Measurements from ENCODE around the gene PIN1.
"Not testable (repeated sequence)": the region's sequence is repeated elsewhere in the genome, so short reads cannot be mapped to it uniquely, and the experiment has no call there.

Gene PIN1

DNA sequence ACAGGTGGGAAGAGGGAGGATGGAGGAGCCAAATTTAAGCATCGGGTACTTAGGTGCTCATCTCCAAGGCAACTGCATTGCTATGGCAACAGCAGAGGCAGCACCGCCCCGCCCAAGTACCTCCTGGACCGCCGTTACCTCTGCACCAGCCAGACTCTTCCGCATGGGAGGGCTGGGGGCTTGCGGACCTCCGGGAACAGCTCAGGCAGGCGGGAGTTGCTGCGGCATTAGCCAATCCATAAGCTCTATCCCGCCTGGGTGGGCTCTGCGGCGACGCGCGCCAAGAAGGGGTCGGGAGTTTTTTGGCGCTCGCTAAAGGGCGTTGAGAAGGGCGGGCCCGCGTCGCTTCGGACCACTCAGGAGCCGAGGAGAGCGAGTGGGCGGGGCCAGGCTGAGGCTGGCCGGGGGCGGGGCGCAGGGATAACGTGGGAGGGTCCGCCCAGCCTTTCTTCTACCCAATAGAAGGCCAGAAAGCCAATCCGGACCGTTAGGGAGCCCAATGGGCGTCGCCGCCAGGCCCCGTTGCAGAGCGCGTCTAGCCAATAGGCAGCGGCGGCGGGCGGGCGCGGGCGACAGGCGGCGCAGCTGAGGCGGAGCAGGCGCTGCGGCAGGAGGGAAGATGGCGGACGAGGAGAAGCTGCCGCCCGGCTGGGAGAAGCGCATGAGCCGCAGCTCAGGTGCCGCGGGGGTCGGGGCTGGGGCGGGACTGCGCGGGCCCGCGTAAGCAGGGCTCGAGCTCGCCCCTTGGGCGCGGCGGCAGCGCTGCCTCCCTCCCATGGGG, at the start of gene PIN1:
PIN1 (plus strand) TSS at position 593 of the 781 bp plus-strand sequence; CDS start at position 620, 27 bp downstream.
- DNase-seq (ENCODE audit: low read depth) = peak; percentile 98

DNA sequence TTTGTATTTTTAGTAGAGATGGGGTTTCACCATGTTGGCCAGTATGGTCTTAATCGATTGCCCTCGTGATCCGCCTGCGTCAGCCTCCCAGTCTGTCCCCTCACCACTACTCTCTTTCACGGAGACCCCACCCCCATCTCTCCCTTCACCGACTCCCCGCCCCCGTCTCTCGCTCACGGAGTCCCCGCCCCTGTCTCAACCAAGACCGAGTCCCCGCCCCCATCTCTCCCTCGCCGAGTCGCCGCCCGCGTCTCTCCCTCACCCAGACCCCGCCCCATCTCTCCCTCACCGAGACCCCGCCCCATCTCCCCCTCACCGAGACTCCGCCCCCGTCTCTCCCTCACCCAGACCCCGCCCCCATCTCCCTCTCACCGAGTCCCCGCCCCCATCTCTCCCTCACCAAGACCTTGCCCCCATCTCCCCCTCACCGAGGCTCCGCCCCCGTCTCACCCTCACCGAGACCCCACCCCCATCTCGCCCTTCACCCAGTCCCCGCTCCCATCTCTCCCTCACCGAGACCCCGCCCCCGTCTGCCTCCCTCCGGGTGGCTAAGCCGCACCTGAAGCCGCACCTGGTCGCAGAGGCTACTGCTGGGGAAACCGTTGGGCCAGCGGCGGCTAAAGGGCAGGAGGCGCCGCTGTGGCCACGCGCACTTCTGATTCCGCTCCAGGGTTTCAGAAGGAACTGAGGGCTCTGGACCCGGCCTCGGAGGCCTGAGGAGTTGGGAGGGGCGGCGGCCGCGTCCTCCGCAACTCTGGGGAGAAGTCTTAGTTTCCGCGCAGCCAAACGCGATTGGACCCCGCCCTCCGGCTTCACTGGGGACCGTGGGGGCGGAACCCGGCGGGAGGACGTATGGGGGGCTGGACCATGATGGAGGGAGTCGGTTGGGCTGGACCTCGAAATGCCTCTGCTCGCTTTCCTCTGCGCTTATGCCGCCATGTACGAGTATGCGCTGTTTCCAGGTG, 49.5 kb upstream of the PIN1 start:
- peak; percentile 97 for DNase-seq (ENCODE audit: low read depth)

DNA sequence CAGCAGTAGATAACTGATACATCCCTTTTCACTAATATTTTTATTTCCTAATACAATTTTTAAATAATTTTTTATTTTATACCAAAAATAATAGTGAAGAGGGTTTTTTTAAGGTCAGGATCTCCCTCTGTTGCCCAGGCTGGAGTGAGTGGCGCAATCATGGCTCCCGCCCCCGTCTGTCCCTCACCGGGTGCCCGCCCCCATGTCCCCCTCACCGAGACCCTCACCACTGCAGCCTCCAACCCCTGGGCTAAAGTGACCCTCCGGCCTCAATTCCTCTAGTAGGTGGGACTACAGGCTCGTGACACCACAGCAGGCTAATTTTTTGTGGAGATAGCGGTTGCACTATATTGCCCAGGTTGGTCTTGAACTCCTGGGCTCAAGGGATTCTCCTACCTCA, 48.8 kb upstream of the PIN1 start:
- DNase-seq (ENCODE audit: low read depth) = no peak

DNA sequence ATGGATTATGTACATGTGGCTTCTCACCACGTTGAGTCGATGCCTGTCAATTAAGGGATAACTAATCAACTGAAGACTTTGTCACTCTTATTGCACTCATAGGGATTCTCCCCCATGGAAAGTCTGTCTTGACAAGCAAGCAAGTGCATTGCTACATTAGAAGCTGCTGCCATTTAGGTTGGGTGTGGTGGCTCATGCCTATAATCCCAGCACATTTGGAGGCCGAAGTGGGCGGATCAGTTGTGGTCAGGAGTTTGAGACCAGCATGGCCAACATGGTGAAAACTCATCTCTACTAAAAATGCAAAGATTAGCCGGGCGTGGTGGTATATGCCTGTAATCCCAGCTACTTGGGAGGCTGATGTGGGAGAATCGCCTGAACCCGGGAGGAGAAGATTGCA, 48.3 kb upstream of the PIN1 start:
- DNase-seq (ENCODE audit: low read depth) = no peak

DNA sequence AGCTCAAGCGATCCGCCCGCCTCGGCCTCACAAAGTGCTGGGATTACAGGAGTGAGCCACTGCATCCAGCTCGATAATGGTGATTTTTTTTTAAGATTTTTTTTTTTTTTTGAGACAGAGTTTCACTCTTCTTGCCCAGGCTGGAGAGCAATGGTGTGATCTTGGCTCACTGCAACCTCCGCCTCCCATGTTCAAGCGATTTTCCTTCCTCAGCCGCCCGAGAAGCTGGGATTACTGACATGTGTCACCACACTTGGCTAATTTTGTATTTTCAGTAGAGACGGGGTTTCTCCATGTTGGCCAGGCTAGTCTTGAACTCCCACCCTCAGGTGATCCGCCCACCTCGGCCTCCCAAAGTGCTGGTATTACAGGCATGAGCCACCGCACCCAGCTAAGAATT, 46.5 kb upstream of the PIN1 start:
- DNase-seq (ENCODE audit: low read depth) = not testable (repeated sequence)

DNA sequence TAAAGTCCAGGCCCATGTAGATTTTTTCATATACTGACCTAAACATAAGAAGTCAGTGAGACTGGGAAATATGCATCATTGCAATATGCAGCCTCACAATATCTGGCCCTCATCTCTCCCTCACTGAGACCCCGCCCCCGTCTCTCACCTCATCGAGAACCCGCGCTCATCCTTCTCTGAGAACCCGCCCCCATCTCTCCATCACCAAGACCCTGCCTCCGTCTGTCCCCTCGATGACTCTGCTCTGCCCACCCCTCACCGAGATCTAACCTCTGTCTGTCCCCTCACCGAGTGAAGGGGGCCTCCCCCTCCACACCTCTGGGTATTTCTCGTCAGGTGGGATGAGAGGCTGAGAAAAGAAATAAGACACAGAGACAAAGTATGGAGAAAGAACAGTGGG, 46.1 kb upstream of the PIN1 start:
- DNase-seq (ENCODE audit: low read depth) = no peak

DNA sequence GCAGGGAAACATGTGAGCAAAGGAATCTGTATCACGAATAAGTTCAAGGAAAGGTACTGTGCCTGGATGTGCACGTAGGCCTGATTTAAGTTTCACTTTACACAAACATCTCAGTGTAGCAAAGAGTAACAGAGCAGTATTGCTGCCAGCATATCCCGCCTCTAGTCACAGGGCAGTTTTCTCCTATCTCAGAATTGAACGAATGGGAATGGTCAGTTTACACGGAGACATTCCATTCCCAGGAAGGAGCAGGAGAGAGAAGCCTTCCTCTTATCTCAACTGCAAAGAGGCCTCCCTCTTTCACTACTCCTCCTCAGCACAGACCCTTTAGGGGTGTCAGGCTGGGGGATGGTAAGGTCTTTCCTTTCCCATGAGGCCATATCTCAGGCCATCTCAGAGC, 45.5 kb upstream of the PIN1 start:
- not testable (repeated sequence) for DNase-seq (ENCODE audit: low read depth)

DNA sequence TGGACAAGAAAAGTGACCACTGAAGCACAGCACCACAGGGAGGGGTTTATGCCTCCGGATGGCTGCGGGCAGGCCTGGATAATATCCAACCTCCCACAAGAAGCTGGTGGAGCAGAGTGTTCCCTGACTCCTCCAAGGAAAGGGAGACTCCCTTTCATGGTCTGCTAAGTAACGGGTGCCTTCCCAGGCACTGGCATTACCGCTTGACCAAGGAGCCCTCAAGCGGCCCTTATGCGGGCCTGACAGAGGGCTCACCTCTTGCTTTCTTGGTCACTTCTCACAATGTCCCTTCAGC, 44.1 kb upstream of the PIN1 start:
- DNase-seq (ENCODE audit: low read depth) = not testable (repeated sequence)

DNA sequence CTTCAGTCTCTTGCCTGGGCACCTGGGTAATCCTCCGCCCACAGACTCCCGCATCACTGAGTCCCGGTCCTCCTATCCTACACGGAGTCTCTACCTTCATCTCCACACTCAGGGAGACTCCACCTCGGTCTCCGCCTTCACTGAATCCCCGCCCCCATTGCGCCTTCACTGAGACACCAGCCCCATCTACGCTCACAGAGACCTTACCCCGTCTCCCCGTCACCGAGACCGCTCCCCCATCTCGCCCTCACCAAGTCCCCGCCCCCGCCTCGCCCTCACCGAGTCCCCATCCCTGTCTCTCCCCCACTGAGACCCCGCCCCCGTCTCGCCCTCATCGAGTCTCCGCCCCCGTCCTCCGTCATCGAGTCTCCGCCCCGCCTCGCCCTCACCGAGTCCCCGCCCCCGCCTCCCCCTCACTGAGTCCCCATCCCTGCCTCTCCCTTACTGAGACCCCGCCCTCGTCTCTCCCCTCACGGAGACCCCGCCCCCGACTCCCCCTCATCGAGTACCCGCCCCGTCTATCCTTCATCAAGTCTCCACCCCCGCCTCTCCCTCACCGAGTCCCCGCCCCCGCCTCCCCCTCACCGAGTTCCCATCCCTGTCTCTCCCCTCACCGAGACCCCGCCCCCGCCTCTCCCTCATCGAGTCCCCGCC, 43.4 kb upstream of the PIN1 start:
- DNase-seq (ENCODE audit: low read depth) = peak; percentile 84

DNA sequence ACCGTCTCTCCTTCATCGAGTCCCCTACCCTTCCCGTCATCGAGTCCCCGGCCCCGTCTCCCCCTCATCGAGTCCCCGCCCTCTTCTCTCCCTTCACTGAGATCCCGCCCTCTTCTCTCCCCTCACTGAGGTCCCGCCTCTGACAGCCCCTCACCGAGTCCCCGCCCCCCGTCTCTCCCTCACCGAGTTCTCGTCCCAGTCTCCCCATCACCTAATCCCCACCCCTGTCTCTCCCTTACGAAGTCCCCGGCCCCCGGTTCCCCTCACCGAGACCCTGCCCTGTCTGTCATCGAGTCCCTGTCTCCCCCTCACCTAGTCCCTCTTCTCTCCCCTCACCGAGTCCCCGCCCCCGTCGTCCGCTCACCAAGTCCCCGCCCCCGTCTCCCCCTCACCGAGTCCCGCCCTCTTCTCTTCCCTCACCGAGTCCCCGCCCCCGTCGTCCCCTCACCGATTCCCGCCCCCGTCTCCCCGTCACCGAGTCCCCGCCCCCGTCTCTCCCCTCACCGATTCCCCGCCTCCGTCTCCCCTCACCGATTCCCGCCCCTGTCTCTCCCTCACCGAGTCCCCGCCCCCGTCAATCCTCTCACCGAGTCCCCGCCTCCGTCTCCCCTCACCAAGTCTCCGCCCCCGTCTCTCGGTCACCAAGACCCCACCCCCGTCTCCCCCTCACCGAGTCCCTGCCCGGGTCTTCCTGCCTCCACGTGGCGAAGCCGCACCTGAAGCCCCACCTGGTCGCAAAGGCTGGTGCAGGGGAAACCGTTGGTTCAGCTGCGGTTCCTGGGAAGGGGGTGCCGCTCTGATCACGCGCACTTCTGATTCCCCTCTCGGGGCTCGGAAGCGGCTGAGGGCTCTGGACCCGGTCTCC, 42.7 kb upstream of the PIN1 start:
- peak; percentile 85 for DNase-seq (ENCODE audit: low read depth)

DNA sequence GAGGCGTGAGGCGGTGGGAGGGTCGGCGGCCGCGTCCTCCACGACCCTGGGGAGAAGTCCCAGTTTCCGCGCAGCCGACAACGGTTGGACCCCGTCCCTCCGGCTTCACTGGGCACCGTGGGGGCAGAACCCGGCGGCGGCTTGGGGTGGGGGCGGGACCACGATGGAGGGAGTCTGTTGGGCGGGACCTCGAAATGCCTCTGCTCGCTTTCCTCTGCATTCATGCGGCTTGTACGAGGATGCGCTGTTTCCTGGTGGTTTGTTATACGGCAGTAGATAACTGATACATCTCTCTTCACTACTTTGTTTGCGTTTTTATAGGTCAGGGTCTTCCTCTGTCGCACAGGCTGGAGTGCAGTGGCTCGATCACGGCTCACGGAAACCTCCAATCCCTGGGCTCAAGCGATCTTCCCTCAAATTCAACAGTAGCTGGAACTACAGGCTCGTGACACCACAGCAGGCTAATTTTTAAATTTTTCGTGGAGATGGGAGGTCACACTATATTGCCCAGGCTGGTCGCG, 42.0 kb upstream of the PIN1 start:
- peak; percentile 42 for DNase-seq (ENCODE audit: low read depth)

DNA sequence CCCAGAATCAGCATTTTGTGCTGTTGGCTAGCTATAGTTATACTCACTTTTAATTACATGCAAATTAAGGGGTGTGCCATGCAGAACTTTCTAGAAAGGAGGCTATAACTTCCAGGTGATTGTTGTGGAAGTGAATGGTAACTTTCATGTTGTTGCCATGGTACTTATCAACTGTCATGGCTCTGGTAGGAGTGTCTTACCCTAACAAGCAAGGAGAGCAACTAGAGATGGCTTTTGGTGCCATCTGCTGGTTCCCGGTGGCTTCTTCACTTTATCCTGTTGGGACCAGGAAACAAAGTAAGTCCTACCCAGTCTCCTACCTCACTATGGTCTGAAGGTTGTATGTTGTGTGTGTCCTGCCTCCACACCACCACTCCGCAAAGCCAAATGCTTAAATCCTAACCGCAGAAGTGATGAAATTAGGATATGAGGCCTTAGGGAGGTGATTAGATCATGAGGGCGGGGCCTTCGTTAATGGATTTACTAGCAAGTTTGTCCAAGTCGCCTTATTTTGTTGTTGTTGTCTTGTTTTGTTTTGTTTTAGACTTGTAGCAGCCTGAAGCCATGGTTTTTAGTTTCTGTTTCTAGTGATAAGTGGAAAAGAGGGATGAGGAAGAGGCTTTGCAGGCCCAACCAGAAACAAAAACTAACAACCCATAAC, 38.9 kb upstream of the PIN1 start:
- DNase-seq (ENCODE audit: low read depth) = peak; percentile 66

DNA sequence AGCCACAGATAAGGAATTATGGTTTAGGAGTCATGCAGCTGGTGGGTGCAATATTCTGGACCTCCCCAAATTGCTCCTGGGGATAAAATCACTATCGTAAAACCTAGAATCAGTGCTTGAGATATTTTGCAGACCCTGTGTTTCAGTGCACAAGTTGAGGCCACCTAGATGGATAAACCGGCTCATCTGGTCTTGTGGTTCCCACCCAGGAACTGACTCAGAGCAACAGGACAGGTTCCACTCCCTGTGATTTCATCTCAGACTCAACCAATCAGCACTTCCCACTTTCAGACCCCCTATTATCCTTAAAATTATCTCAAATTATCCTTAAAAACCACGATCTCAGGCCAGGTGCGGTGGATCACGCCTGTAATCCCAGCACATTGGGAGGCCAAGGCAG, 37.2 kb upstream of the PIN1 start:
- no peak for DNase-seq (ENCODE audit: low read depth)

DNA sequence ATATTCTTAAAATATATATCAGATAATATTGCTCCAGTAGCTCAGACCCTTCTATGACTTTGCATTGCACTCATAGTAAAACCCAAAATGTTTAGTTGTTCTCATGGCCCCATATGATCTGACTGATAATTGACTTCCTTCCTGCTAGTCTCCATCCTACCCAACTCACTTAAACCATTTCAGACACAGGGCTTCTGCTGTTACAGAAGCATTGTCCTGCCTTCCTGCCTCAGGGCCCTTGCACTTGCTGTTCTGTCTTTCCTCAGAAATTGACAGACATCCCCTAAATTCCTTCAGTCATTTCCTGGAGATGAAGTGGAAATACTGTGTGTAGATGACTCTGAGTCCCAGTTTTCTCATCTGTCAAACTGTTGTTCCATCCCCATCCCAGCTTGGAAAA, 36.0 kb upstream of the PIN1 start:
- DNase-seq (ENCODE audit: low read depth) = no peak

DNA sequence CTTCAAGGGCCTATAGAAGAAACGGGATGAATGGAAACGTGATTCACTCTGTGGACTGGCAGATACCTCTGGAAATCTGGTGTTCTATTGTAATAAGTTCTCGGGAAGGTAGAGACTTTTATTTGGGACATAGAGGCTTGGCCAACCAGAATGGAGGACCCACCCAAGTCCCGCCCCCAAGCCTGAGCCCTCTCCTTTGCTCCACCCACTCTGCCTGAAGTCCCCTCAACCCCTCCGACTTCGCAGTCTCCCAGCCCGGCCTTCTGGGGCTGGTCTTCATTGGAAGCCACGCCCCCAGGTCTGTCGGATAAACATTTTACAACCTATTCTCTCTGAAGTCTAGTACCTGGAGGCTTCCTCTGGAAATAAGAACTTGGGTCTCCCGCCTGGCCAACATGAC, 33.1 kb upstream of the PIN1 start:
- no peak for DNase-seq (ENCODE audit: low read depth)

DNA sequence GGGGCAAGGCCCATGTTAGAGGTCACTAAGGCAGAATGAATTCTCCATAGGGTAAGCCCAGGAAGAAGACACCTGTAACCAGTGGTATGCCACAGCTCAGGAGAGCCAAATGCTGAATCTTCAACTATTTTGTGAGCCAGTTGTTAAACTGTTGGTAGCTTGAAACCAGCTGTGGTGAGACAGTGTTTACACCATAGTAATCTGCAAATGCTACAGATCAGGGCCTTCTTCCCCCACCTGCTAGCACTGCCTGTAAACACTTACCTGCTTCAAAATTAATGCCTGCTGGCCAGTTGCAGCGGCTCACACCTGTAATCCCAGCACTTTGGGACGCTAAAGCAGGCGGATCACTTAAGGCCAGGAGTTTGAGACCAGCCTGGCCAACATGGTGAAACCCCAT, 28.3 kb upstream of the PIN1 start:
- no peak for DNase-seq (ENCODE audit: low read depth)

DNA sequence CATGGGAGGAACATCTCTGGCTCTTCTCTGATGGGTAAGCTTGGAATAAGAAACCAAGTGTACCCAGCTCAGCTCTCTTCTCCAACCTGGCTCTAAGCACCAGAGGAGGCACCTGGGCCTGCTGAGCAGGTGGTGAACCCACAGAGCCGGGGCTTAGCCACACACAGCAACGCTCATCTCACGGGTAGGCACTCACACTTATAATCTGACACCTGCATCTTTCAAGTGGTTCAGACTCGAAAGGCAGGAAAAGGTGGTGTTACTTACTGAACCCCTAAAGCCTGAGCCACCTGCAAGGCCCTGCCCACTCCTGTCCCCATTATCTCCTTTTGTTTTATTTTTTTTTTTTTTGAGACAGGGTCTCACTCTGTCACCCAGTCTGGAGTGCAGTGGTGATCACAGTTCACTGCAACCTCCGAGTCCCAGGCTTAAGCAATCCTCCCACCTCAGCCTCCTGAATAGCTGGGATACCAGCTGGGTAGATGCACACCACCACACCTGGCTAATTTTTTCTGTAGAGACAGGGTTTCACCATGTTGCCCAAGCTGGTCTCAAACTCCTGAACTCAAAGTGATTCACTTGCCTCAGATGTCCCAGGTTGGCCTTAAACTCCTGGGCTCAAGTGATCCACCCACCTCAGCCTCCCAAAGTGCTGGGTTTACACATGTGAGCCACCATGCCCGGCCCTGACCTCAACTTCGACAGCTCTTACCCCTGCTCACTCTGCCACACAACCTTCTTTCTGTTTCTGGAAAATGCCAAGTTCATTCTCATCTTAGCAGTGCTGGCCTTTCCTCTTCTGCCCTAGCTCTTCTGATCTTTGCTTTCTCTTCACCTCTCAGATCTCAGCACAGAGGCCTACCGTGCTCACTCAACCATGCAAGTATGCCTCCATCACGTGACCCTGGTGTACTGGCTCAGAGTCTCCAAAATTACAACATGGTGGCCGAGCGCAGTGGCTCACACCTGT, 26.0 kb upstream of the PIN1 start:
- DNase-seq (ENCODE audit: low read depth) = no peak

DNA sequence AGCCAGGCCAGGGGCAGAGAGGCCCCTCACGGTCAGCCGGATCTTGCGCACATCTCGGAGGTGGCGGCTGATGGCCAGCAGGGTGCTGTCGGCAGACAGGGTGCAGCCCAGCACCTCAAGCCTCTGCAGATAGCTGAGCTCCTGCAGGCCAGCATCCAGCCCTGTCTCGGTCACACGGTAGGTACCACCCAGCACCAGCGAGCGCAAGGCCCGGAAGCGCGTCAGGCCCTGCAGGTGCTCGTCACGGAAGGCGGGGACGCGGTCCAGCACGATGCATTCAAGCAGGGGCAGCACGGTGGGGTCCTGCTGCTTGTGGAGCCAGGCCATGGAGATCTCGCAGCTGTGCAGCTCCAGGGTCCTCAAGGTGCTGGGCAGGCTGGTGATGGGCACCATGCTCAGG, 24.0 kb upstream of the PIN1 start:
- no peak for DNase-seq (ENCODE audit: low read depth)

DNA sequence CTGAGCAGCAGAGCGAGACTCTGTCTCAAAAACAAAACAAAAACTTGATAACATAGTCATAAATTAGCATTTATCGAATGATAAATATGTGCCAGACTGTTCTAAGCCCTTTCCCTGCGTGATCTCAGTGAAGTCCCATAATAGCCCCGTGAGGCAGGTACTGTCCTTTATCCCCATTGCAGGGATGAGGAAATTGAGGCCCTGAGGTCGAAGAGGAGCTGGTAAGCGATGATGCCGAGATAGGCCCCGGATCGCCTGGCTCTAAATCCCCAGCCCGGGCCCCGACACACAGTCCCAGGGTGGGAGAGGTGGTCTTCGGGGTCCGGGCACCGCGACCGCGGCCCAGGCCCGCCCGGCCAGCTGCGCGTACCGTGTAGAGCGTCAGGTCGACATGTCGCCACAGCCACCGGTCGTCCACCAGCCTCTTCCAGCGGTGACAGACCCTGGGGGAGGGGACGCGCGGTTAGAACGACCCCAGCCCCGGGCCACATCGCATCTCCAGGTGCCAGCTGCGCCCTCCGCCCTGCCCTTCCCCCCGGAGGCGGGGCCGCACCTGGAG, 16.9 kb upstream of the PIN1 start:
- no peak for DNase-seq (ENCODE audit: low read depth)
